HK-2 (cell line): ENCODE measurements around the gene TRIM2.

Experiments
- DNase-seq: peaks from one replicate; pipeline ENCODE4 v3.0.0-alpha.2; 2018; ENCODE audit not compliant: unreplicated experiment

TRIM2 gene

DNA sequence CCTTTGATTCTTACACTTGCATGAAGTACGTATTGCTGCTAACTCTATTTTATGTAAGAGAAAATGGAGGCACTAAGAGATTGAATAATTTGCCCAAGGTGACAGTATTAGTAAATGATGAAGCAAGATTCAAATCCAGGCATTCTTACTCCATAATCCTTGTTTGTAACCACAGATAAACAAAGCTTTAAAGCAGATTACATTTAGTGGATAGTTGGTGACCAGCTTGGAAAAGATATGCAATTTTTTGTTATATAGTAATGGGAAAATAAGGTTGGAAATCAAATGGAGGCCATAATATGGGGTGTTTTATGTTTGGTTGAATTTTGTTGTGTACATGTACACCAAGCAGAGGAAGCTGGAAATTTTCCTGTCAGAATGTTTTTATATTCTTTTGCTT, 171.1 kb downstream of the TRIM2 start:
- DNase-seq, result no peak

DNA sequence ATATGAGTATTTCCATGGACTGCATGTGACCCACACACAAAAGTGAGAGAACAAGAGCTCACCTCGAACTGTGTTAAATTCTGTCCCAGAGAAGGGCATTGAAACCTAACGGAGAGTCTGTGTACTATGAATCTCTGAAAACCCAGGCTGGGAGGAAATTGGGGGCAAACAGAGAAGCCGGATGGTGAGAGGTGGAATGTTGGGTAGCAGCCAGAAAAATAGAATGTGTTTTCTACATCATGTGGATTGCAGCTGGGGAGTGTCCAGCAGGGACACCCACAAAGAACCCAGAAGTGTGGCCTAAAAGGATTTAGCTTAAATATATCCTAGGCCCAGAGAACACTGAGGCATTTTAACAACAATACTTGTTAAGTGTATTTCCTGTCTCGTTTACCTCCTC, 178.9 kb downstream of the TRIM2 start:
- no peak for DNase-seq

- DNase-seq, result no peak
Observed at GRCh38 chr4:153384160-153384559, 179.9 kb downstream of the TRIM2 start.

DNA sequence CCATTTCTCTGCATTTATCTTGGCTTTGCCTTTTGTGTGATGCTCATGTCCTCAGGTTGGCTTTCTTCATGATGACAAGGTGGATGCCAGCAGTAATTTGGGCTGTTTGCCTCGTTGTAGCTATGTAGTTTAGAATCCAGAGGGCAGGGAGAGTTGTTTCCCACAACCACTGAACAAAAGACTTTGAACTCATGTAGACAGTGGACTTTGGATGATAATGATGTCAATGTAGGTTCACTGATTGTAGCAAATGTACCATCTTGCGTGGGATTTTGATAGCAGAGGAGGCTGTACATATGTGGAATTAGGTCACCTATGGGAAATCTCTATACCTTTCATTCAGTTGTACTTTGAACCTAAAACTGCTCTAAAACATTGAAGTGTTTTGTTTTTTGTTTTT, 181.5 kb downstream of the TRIM2 start:
- no peak for DNase-seq

DNA sequence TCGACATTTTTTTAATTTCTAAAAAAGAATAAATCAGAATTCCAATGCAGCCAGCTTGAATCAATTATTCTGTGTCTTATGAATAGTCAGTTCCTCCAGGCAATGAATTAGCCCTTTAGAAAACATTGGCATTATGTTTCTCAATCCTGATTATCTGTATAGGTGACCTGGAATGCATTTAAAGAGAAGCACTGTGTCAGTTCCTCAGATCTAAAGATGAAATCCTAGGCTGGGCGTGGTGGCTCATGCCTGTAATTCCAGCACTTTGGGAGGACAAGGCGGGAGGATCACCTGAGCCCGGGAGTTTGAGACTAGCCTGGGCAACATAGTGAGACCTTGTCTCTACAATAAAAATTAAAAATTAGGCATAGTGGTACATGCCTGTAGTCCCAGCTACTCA, 183.7 kb downstream of the TRIM2 start:
- DNase-seq, result no peak
